SU-DHL-6 (cell line): ENCODE results near the gene MAP3K19.
A peak's percentile ranks its signal among the peaks of the same experiment; 100 is the strongest.

Source experiments
- H2AFZ ChIP-seq: fragments of 200-600 bp; sonication (generic); 2 replicates; pipeline ENCODE4 v1.6.1; 2014; ENCODE audit warnings: low read depth, mild to moderate bottlenecking, moderate library complexity, mixed read lengths, antibody characterized with exemption, low read length; ENCODE audit not compliant: severe bottlenecking
- H3F3A ChIP-seq: fragments of 200-600 bp; shearing (Covaris generic); 2 replicates; pipeline ENCODE4 v1.6.0; 2016; ENCODE audit warnings: antibody characterized with exemption, mild to moderate bottlenecking; ENCODE audit not compliant: insufficient read depth
- H3K27ac ChIP-seq: fragments of 200-600 bp; sonication (generic); 2 replicates; pipeline ENCODE4 v1.5.1; 2016; ENCODE audit warnings: low read depth, mild to moderate bottlenecking, low read length, moderate library complexity, mixed read lengths
- H3K27me3 ChIP-seq: fragments of 200-600 bp; sonication (generic), shearing (Covaris generic); 2 replicates; pipeline ENCODE4 v1.6.0; 2014; ENCODE audit warnings: mild to moderate bottlenecking, low read length
- H3K36me3 ChIP-seq: fragments of 200-600 bp; sonication (generic); 2 replicates; pipeline ENCODE4 v1.6.1; 2014; ENCODE audit warnings: mild to moderate bottlenecking, low read length, mixed read lengths
- H3K4me2 ChIP-seq: fragments of 300-600, 200-600 bp; shearing (Covaris generic), sonication (generic); 2 replicates; pipeline ENCODE4 v1.6.0; 2014; ENCODE audit warnings: low read length, low read depth, mild to moderate bottlenecking; ENCODE audit not compliant: poor library complexity, severe bottlenecking
- H3K4me3 ChIP-seq: fragments of 200-600 bp; sonication (generic); 2 replicates; pipeline ENCODE4 v1.5.1; 2014; ENCODE audit warnings: antibody characterized with exemption, low read length, mild to moderate bottlenecking, mixed read lengths; ENCODE audit not compliant: insufficient read depth, poor library complexity, severe bottlenecking
- H3K79me2 ChIP-seq: fragments of 200-600 bp; sonication (generic); 2 replicates; pipeline ENCODE4 v1.6.1; 2014; ENCODE audit warnings: mild to moderate bottlenecking, low read length, moderate library complexity; ENCODE audit not compliant: insufficient read depth
- H3K9ac ChIP-seq: fragments of 200-600 bp; sonication (generic); 2 replicates; pipeline ENCODE4 v1.7.0; 2014; ENCODE audit warnings: mild to moderate bottlenecking, low read length
- H3K9me2 ChIP-seq: fragments of 200-600 bp; sonication (generic); replicated peaks from 2 replicates; pipeline ENCODE4 v1.6.1; 2014; ENCODE audit warnings: low read length; ENCODE audit not compliant: insufficient read depth
- H3K9me3 ChIP-seq: fragments of 200-600 bp; sonication (generic); 2 replicates; pipeline ENCODE4 v1.6.1; 2014; ENCODE audit warnings: low read length, mixed read lengths; ENCODE audit not compliant: insufficient read depth
- H4K20me1 ChIP-seq: fragments of 200-600 bp; sonication (generic); 2 replicates; pipeline ENCODE4 v1.6.1; 2014; ENCODE audit warnings: low read depth, mild to moderate bottlenecking, antibody characterized with exemption, low read length, moderate library complexity, mixed read lengths
- CTCF ChIP-seq: fragments of 200-600 bp; sonication (generic); IDR thresholded peaks from one replicate; pipeline ENCODE4 v1.5.1; 2017; ENCODE audit warnings: antibody characterized with exemption, mild to moderate bottlenecking, low read length, moderate library complexity; ENCODE audit not compliant: insufficient read depth, poor library complexity, severe bottlenecking
- EZH2phosphoT487 ChIP-seq: fragments of 200-600 bp; sonication (generic), shearing (Covaris generic); conservative IDR thresholded peaks from 2 replicates; pipeline ENCODE4 v1.6.1; 2018; ENCODE audit warnings: mild to moderate bottlenecking, antibody characterized with exemption, low read length, moderate library complexity, mixed read lengths

Gene MAP3K19

GRCh38 chr2:135052997-135053474 is 5.8 kb upstream of the MAP3K19 start:
- Histone ChIP-seq H3K79me2 (peaks cover 59% of the 10 kb centered on the region), H3K27ac (peak overlapping the region; percentile 85)
- TF ChIP-seq CTCF (no peak), EZH2phosphoT487 (no peak)

GRCh38 chr2:135052042-135052876 is 5.0 kb upstream of the MAP3K19 start, which contains the start of gene RAB3GAP1:
Gene RAB3GAP1, plus strand, starts transcription at chr2:135052292. Its CDS starts 16 bp downstream, at chr2:135052308.
- Histone ChIP-seq H3K4me2 (peak within 1 kb of the TSS; percentile 73), H3K27ac (peak within 1 kb of the TSS; percentile 85), H3F3A (no peaks in the 10 kb centered on the region), H3K9me3 (no peaks in the 10 kb centered on the region), H4K20me1 (0 out of 2 replicates have a peak, but pooled peaks cover 3% of the 10 kb centered on the region), H3K4me3 (peak within 1 kb of the TSS; percentile 75), H3K27me3 (no peaks in the 10 kb centered on the region), H3K36me3 (peaks cover 6% of the 10 kb centered on the region; the same call in 1 of the 2 replicates), H3K9me2 (no peaks in the 10 kb centered on the region), H3K79me2 (peaks cover 51% of the 10 kb centered on the region), H3K9ac (peak within 1 kb of the TSS; percentile 79), H2AFZ (peak within 1 kb of the TSS; percentile 85)
- TF ChIP-seq EZH2phosphoT487: no peak
- no peak for TF ChIP-seq CTCF

More at GRCh38 chr2:135052997-135053474, 5.8 kb upstream of the MAP3K19 start:
- H3K4me2 ChIP-seq: peak overlapping the region; percentile 73
- no peaks in the 10 kb centered on the region for H3K9me3 ChIP-seq
- no peaks in the 10 kb centered on the region; the same call in 1 of the 2 replicates for H3F3A ChIP-seq
- H2AFZ ChIP-seq: no peak overlapping the region
- peak overlapping the region; percentile 75 for H3K4me3 ChIP-seq
- H3K36me3 ChIP-seq: peaks cover 9% of the 10 kb centered on the region; the same call in 1 of the 2 replicates
- H3K9me2 ChIP-seq: no peaks in the 10 kb centered on the region
- H3K27me3 ChIP-seq: no peaks in the 10 kb centered on the region
- peak overlapping the region; percentile 79 for H3K9ac ChIP-seq
- 0 out of 2 replicates have a peak, but pooled peaks cover 3% of the 10 kb centered on the region for H4K20me1 ChIP-seq

- H2AFZ ChIP-seq: peak overlapping the region; percentile 61
- peaks cover 6% of the 10 kb centered on the region; the same call in 1 of the 2 replicates for H3K36me3 ChIP-seq
- TF ChIP-seq CTCF: no peak
These were observed 3.4 kb upstream of the MAP3K19 start for GRCh38 chr2:135050684-135051083.

More at GRCh38 chr2:135050684-135051083, 3.4 kb upstream of the MAP3K19 start:
- no peaks in the 10 kb centered on the region for H3F3A ChIP-seq
- H3K4me3 ChIP-seq: no peak overlapping the region
- H3K9ac ChIP-seq: no peak overlapping the region
- H3K4me2 ChIP-seq: no peak overlapping the region
- no peak overlapping the region for H3K27ac ChIP-seq
- 0 out of 2 replicates have a peak, but pooled peaks cover 3% of the 10 kb centered on the region for H4K20me1 ChIP-seq
- H3K9me3 ChIP-seq: no peaks in the 10 kb centered on the region
- H3K9me2 ChIP-seq: no peaks in the 10 kb centered on the region
- peaks cover 35% of the 10 kb centered on the region for H3K79me2 ChIP-seq
- no peaks in the 10 kb centered on the region for H3K27me3 ChIP-seq
